HG02852 (cell line): Measurements from ENCODE around the gene CLIC1.

ENCODE experiments used
- ATAC-seq: cut with Tn5 transposase; IDR thresholded peaks from one replicate; pipeline ENCODE4 v1.9.1; 2021; ENCODE audit warnings: mild to moderate bottlenecking, moderate library complexity; ENCODE audit not compliant: unreplicated experiment

Gene CLIC1

DNA sequence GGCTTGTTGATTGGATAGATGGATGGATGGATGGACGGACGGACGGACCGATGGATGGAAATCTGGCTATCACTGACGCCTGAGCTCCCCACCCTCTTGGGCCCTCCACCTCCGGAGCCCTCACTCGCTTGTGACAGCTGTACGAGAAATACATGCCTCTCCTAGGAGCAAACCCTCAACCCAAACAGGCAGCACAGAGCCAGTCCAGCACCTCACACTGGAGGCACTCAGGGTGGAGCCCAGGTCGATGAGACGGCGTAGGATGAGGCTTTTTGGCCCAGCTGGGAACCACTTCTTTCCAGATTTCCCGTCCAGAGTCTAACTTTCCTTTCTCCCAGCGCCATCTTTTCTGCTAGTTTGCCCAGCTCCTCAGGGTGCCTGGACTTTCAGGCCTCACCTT is 52.7 kb downstream of the CLIC1 start:
- ATAC-seq, result no peak

DNA sequence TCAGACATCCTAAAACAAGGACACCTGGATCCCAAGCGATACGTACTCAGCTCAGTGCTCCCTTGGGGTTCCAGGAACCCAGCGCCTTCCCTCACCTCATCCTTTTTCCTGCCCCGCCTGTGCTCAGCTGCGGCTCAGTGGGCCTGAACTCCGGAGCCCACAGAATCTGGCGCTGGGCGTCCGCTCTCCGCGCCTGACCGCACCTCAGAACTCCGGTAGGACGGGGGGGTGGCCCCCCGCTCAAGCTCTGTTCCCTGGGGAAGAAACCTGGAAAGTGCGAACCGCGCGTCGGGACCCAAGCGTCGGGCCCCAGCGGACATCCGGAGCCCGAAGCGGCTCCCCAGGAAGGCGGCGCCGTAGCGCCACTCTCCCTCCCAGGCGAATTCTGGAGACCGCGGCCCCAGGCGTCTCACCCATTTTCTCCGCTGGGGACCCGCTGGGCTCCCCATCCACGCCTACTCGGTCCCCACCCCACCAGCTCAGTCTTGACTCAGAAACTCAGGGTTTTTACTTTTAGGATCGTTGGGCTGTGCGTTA is 55.1 kb downstream of the CLIC1 start:
- ATAC-seq, result no peak
